Transverse colon (tissue), 4 donors: Measurements from ENCODE around the gene CMC2. TPM values are rescaled to one million over a fixed set of nuclear protein-coding genes. Genes with fewer than 3 reads are reported as not detected.
A peak's percentile ranks its signal among the peaks of the same experiment; 100 is the strongest.

Experiments
- DNase-seq: peaks from one replicate; pipeline ENCODE4 v3.0.0-alpha.2; 2019
- H3K27ac ChIP-seq, 4 donors: fragments of 200-600 bp; sonication (generic); 2 replicates each; pipeline ENCODE4 v1.5.1; 2016 to 2018; ENCODE audit warnings: inconsistent platforms in 4 of 4
- H3K27me3 ChIP-seq: fragments of 200-600 bp; sonication (generic); 2 replicates; pipeline ENCODE4 v1.5.1; 2017; ENCODE audit warnings: inconsistent platforms
- H3K36me3 ChIP-seq, 4 donors: fragments of 200-600 bp; sonication (generic); 2 replicates each; pipeline ENCODE4 v1.5.1; 2017 to 2019; ENCODE audit warnings: inconsistent platforms in 4 of 4
- H3K4me1 ChIP-seq, 4 donors: fragments of 200-600 bp; sonication (generic); 2 replicates each; pipeline ENCODE4 v1.5.1; 2017 to 2020; ENCODE audit warnings: inconsistent platforms in 4 of 4
- H3K4me3 ChIP-seq, 4 donors: fragments of 200-600 bp; sonication (generic); 1 replicate in 1 of 4; 2 replicates in 3 of 4; pipeline versions ENCODE4 v1.5.1 to v1.6.1; 2017 to 2019; ENCODE audit warnings: inconsistent platforms in 4 of 4
- H3K9me3 ChIP-seq, 2 donors: fragments of 200-600 bp; sonication (generic); 2 replicates each; pipeline ENCODE4 v1.5.1; 2017 to 2019; ENCODE audit warnings: inconsistent platforms in 2 of 2
- EP300 ChIP-seq: sonication (generic); formaldehyde crosslinking; IDR thresholded peaks from one replicate; pipeline ENCODE4 v1.6.1; 2017; ENCODE audit warnings: antibody characterized with exemption, low read depth
- POLR2A ChIP-seq: fragments of 450-650 bp; IDR thresholded peaks from one replicate; pipeline ENCODE4 v1.6.1; 2016; ENCODE audit warnings: antibody characterized with exemption, mild to moderate bottlenecking, moderate library complexity
- POLR2AphosphoS5 ChIP-seq, 3 donors: sonication (generic); formaldehyde crosslinking; IDR thresholded peaks; one replicate each; pipeline ENCODE4 v1.6.1; 2016; ENCODE audit warnings: antibody characterized with exemption in 3 of 3
- WGBS, 2 donors: methylation state at CpG; one replicate each; pipeline ENCODE4 v1.1.5; 2018; ENCODE audit warnings: low coverage in 1 of 2; 5-methylcytosine and 5-hydroxymethylcytosine counted together
- in situ Hi-C, 4 donors: fragments of 200-750 bp; cut with MboI; loops; one replicate each; pipeline versions ENCODE4 v1.15.0 to v1.15.1; 2017; ENCODE audit warnings: low sequenced_read_pairs in 3 of 4, low pct_ligation_motif_present in 1 of 4, low pct_unique_long_range_greater_than_20kb in 1 of 4
- intact Hi-C: fragments of 100-400 bp; cut with DNase I; formaldehyde crosslinking; loops from one replicate; pipeline ENCODE4 v1.15.1; 2023; ENCODE audit warnings: low total_unique reads
- total RNA-seq, 4 donors: library from RNA; depleted of rRNA; stranded (reverse); fragments of >200 nt; gene quantifications; one replicate each; pipeline ENCODE4 v1.1.0, GENCODE V29; 2016
- TF ChIP-seq, protein P1 (sequence below), 5 experiments: fragments of 200-600 bp in 3 of 5; fragments of 450-650 bp in 2 of 5; sonication (generic) in 3 of 5; IDR thresholded peaks; 1 replicate in 2 of 5; 2 replicates in 3 of 5; pipeline ENCODE4 v1.5.1; 2016 to 2017; ENCODE audit warnings: antibody characterized with exemption in 5 of 5, inconsistent platforms in 3 of 5, mild to moderate bottlenecking in 2 of 5, moderate library complexity in 1 of 5

The CMC2 gene
- 10 to 100 TPM in 3 of 4 donors, 1 to 10 TPM in 1; 2.8 to 42.9 (median 29.8) TPM for total RNA-seq

- H3K27me3 ChIP-seq = no peaks in the 10 kb centered on the region
- in situ Hi-C loops (loop anchor here in 1 of 4 donors (25.0 kb wide), 1 partner anchor 305 kb away; the partner anchor contains the start of gene GAN), intact Hi-C loops (loop anchor here (1.0 to 10.0 kb wide), 3 partner anchors 28 to 1242 kb away; partner anchors contain the start of genes ATMIN and GCSH)
- H3K36me3 ChIP-seq = no peaks in the 10 kb centered on the region
- peak within 1 kb of the TSS; percentile 96 to 100 (median 98) for H3K27ac ChIP-seq
- peaks cover 4 to 29% (median 21%) of the 10 kb centered on the region in 4 donors for H3K4me1 ChIP-seq
- H3K9me3 ChIP-seq = no peaks in the 10 kb centered on the region
- peak; percentile 99 for DNase-seq
- peak within 1 kb of the TSS; percentile 76 to 95 (median 86) for H3K4me3 ChIP-seq
- TF ChIP-seq POLR2AphosphoS5 (IDR thresholded peaks at IDR 0.05) = peak; percentile 92 to 95 (median 95)
- TF ChIP-seq POLR2A = peak; percentile 91
- TF ChIP-seq, protein P1, sequence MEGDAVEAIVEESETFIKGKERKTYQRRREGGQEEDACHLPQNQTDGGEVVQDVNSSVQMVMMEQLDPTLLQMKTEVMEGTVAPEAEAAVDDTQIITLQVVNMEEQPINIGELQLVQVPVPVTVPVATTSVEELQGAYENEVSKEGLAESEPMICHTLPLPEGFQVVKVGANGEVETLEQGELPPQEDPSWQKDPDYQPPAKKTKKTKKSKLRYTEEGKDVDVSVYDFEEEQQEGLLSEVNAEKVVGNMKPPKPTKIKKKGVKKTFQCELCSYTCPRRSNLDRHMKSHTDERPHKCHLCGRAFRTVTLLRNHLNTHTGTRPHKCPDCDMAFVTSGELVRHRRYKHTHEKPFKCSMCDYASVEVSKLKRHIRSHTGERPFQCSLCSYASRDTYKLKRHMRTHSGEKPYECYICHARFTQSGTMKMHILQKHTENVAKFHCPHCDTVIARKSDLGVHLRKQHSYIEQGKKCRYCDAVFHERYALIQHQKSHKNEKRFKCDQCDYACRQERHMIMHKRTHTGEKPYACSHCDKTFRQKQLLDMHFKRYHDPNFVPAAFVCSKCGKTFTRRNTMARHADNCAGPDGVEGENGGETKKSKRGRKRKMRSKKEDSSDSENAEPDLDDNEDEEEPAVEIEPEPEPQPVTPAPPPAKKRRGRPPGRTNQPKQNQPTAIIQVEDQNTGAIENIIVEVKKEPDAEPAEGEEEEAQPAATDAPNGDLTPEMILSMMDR (IDR thresholded peaks at IDR 0.05) = peak in 2 of 5 experiments; percentile 12 to 42
- TF ChIP-seq EP300 = no peak
- 0% methylated on average over 4 to 65 of the region's 75 CpGs for WGBS, 2 donors
These were observed at the start of gene CMC2, which contains the start of gene CENPN for GRCh38 chr16:81006813-81007695. Gene CMC2 (minus strand): TSS chr16:81006885. CDS start chr16:80997394, 9,491 bp downstream. Gene CENPN (plus strand): TSS chr16:81007214. CDS start chr16:81011940, 4,726 bp downstream.

DNA sequence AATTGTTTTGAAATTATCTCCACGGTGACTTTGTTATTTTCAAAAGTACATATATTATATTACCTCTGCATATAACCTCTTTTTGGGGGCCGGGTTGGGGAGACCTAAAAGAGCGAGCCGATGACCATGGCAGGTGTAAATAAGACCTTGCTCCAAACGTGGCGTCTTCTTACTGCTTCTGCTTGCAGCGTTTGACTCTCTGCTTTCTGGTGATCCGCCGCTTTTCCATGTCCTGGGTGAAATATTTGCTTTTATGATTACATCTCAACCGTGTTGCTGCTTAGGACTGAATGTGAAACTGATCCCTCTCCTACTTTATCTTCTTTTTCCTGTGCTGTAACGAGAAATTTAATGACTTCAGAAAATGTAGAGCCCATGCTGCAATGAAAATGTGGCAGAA, 47.1 kb upstream of the CMC2 start:
- DNase-seq = no peak
- H3K27ac ChIP-seq = no peak overlapping the region
- peaks cover 10 to 12% of the 10 kb centered on the region in 2 donors for H3K9me3 ChIP-seq
- intact Hi-C loops (no loop called here), in situ Hi-C loops (no loop called here)
- no peak overlapping the region for H3K4me3 ChIP-seq
- H3K36me3 ChIP-seq = no peaks in the 10 kb centered on the region
- WGBS, 2 donors = 82 to 84% methylated on average over 10 to 11 of the region's 11 CpGs
- H3K27me3 ChIP-seq = no peaks in the 10 kb centered on the region
- H3K4me1 ChIP-seq = no peaks in the 10 kb centered on the region
- no peak for TF ChIP-seq POLR2AphosphoS5 (IDR thresholded peaks at IDR 0.05)
- no peak for TF ChIP-seq EP300
- TF ChIP-seq, protein P1 (IDR thresholded peaks at IDR 0.05) = no peak
- no peak for TF ChIP-seq POLR2A

DNA sequence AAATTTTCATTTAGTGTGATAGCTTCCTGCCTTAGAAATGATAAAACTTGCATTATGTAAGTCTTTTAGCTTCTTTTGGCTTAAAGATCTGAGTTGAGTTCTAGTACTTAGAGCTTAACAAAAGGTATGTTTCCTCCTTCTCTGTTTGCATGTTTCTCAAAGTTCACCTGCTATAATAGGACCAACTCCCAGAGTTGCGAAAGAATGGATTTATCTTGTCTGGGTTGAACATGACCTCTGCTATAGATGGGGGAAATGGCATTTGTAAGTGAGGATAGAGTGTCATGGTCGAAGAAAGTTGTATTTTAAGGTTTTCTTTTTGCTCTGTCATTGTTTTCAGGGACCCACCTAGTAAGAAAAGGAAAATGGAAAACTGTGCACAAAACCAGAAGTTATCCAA, 36.1 kb upstream of the CMC2 start:
- Histone ChIP-seq H3K27me3 (no peaks in the 10 kb centered on the region), H3K9me3 (no peaks in the 10 kb centered on the region), H3K36me3 (peaks cover 0 to 43% (median 16%) of the 10 kb centered on the region in 4 donors), H3K4me1 (peaks cover 0 to 17% (median 0%) of the 10 kb centered on the region in 4 donors), H3K27ac (no peak overlapping the region), H3K4me3 (no peak overlapping the region)
- 94 to 100% methylated on average over 2 of the region's 2 CpGs for WGBS, 2 donors
- TF ChIP-seq EP300 = no peak
- no peak for TF ChIP-seq POLR2A
- TF ChIP-seq, protein P1 (IDR thresholded peaks at IDR 0.05) = no peak
- TF ChIP-seq POLR2AphosphoS5 (IDR thresholded peaks at IDR 0.05) = no peak
- in situ Hi-C loops (loop anchor here in 3 of 4 donors (25.0 kb wide), 1 partner anchor 694 kb away; no protein-coding TSS in a partner anchor), intact Hi-C loops (no loop called here)
- DNase-seq = no peak

- H3K9me3 ChIP-seq = no peaks in the 10 kb centered on the region
- 92 to 100% methylated on average over 2 to 4 of the region's 4 CpGs for WGBS, 2 donors
- DNase-seq = no peak
- no peak overlapping the region for H3K4me3 ChIP-seq
- H3K36me3 ChIP-seq = peaks cover 0 to 43% (median 16%) of the 10 kb centered on the region in 4 donors
- H3K27ac ChIP-seq = no peak overlapping the region
- intact Hi-C loops (no loop called here), in situ Hi-C loops (loop anchor here in 3 of 4 donors (25.0 kb wide), 1 partner anchor 696 kb away; no protein-coding TSS in a partner anchor)
- peaks cover 6 to 29% (median 8%) of the 10 kb centered on the region in 4 donors for H3K4me1 ChIP-seq
- H3K27me3 ChIP-seq = no peaks in the 10 kb centered on the region
- TF ChIP-seq, protein P1 (IDR thresholded peaks at IDR 0.05) = no peak
- TF ChIP-seq EP300 (no peak), POLR2AphosphoS5 (IDR thresholded peaks at IDR 0.05) (no peak), POLR2A (no peak)
These were observed 35.0 kb upstream of the CMC2 start for GRCh38 chr16:81041696-81042095.
